OCI-LY1 (cell line): ENCODE measurements around the gene RPA1.

ENCODE experiments used
- H2AFZ ChIP-seq: fragments of 200-600 bp; sonication (generic), shearing (Covaris generic); 2 replicates; pipeline ENCODE4 v1.6.0; 2014; ENCODE audit warnings: antibody characterized with exemption, mild to moderate bottlenecking, low read length
- H3F3A ChIP-seq: fragments of 200-600 bp; sonication (generic), shearing (Covaris generic); 2 replicates; pipeline ENCODE4 v1.6.0; 2014; ENCODE audit warnings: mild to moderate bottlenecking, antibody characterized with exemption, low read length, moderate library complexity; ENCODE audit not compliant: insufficient read depth
- H3K27ac ChIP-seq: fragments of 200-600 bp; sonication (generic); 2 replicates; pipeline ENCODE4 v1.5.1; 2014; ENCODE audit warnings: low read length, mixed run types, mild to moderate bottlenecking, low read depth; ENCODE audit not compliant: poor library complexity, severe bottlenecking
- H3K27me3 ChIP-seq: fragments of 200-600 bp; sonication (generic); 2 replicates; pipeline ENCODE4 v1.6.0; 2014; ENCODE audit warnings: antibody characterized with exemption, mild to moderate bottlenecking, low read length, moderate library complexity; ENCODE audit not compliant: insufficient read depth
- H3K36me3 ChIP-seq: fragments of 200-600 bp; sonication (generic); 2 replicates; pipeline ENCODE4 v1.6.1; 2014; ENCODE audit warnings: mild to moderate bottlenecking, antibody characterized with exemption, low read length, moderate library complexity, mixed read lengths; ENCODE audit not compliant: insufficient read depth
- H3K4me1 ChIP-seq: fragments of 200-600 bp; sonication (generic); 2 replicates; pipeline ENCODE4 v1.5.1; 2014; ENCODE audit warnings: mild to moderate bottlenecking, low read length, moderate library complexity; ENCODE audit not compliant: insufficient read depth, severe bottlenecking
- H3K4me2 ChIP-seq: fragments of 200-600 bp; sonication (generic), shearing (Covaris generic); 2 replicates; pipeline ENCODE4 v1.6.1; 2014; ENCODE audit warnings: low read length
- H3K4me3 ChIP-seq: fragments of 200-600 bp; sonication (generic); 2 replicates; pipeline ENCODE4 v1.5.1; 2014; ENCODE audit warnings: low read length, low read depth, mild to moderate bottlenecking, mixed read lengths; ENCODE audit not compliant: poor library complexity, severe bottlenecking
- H3K79me2 ChIP-seq: fragments of 200-600 bp; shearing (Covaris generic); 2 replicates; pipeline ENCODE4 v1.6.1; 2016; ENCODE audit warnings: mixed run types, low read length, mixed read lengths; ENCODE audit not compliant: insufficient read depth
- H3K9ac ChIP-seq: fragments of 200-600 bp; sonication (generic), shearing (Covaris generic); 2 replicates; pipeline ENCODE4 v1.6.1; 2014; ENCODE audit warnings: mild to moderate bottlenecking, low read length, mixed read lengths
- H3K9me2 ChIP-seq: fragments of 200-600 bp; sonication (generic), shearing (Covaris generic); 2 replicates; pipeline ENCODE4 v1.6.1; 2014; ENCODE audit warnings: low read depth, mild to moderate bottlenecking, low read length, mixed read lengths
- H3K9me3 ChIP-seq: fragments of 200-600 bp; shearing (Covaris generic); 2 replicates; pipeline ENCODE4 v1.6.1; 2014; ENCODE audit warnings: low read length, mixed read lengths
- H4K20me1 ChIP-seq: fragments of 200-600 bp; sonication (generic), shearing (Covaris generic); 2 replicates; pipeline ENCODE4 v1.6.0; 2016; ENCODE audit warnings: mild to moderate bottlenecking, low read length; ENCODE audit not compliant: insufficient read depth
- EZH2 ChIP-seq: fragments of 200-600 bp; sonication (generic), shearing (Covaris generic); IDR thresholded peaks from 2 replicates; pipeline ENCODE4 v1.8.0; 2017; ENCODE audit warnings: borderline replicate concordance, mixed run types, mild to moderate bottlenecking, antibody characterized with exemption, low read length, moderate library complexity, mixed read lengths
- TF ChIP-seq, protein P1 (sequence below): fragments of 200-600 bp; sonication (generic), shearing (Covaris generic); IDR thresholded peaks from 2 replicates; pipeline ENCODE4 v1.5.1; 2017; ENCODE audit warnings: mild to moderate bottlenecking, antibody characterized with exemption, low read length, moderate library complexity, mixed read lengths

RPA1 gene

GRCh38 chr17:1800240-1800639, 29.6 kb upstream of the RPA1 start:
- no peaks in the 10 kb centered on the region for H3K9me3 ChIP-seq
- no peak for TF ChIP-seq EZH2
- TF ChIP-seq, protein P1, sequence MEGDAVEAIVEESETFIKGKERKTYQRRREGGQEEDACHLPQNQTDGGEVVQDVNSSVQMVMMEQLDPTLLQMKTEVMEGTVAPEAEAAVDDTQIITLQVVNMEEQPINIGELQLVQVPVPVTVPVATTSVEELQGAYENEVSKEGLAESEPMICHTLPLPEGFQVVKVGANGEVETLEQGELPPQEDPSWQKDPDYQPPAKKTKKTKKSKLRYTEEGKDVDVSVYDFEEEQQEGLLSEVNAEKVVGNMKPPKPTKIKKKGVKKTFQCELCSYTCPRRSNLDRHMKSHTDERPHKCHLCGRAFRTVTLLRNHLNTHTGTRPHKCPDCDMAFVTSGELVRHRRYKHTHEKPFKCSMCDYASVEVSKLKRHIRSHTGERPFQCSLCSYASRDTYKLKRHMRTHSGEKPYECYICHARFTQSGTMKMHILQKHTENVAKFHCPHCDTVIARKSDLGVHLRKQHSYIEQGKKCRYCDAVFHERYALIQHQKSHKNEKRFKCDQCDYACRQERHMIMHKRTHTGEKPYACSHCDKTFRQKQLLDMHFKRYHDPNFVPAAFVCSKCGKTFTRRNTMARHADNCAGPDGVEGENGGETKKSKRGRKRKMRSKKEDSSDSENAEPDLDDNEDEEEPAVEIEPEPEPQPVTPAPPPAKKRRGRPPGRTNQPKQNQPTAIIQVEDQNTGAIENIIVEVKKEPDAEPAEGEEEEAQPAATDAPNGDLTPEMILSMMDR: no peak

GRCh38 chr17:1800712-1801111, 29.1 kb upstream of the RPA1 start:
- Histone ChIP-seq H3K4me3 (no peak overlapping the region), H3K79me2 (no peaks in the 10 kb centered on the region), H3K36me3 (peaks cover 76% of the 10 kb centered on the region), H3K9ac (no peak overlapping the region), H3K4me2 (no peak overlapping the region), H3K9me3 (no peaks in the 10 kb centered on the region), H3K9me2 (no peaks in the 10 kb centered on the region), H4K20me1 (no peaks in the 10 kb centered on the region), H3F3A (no peaks in the 10 kb centered on the region), H3K27ac (no peak overlapping the region), H3K27me3 (no peaks in the 10 kb centered on the region), H3K4me1 (peaks cover 8% of the 10 kb centered on the region), H2AFZ (no peak overlapping the region)
- no peak for TF ChIP-seq EZH2
- TF ChIP-seq, protein P1: no peak

More at GRCh38 chr17:1800240-1800639, 29.6 kb upstream of the RPA1 start:
- Histone ChIP-seq H3K36me3 (peaks cover 76% of the 10 kb centered on the region), H3K9me2 (no peaks in the 10 kb centered on the region), H3K27ac (no peak overlapping the region), H3F3A (no peaks in the 10 kb centered on the region), H3K4me2 (no peak overlapping the region), H3K4me1 (peaks cover 8% of the 10 kb centered on the region), H3K27me3 (no peaks in the 10 kb centered on the region), H3K79me2 (no peaks in the 10 kb centered on the region), H4K20me1 (no peaks in the 10 kb centered on the region), H3K4me3 (no peak overlapping the region), H2AFZ (no peak overlapping the region), H3K9ac (no peak overlapping the region)

- Histone ChIP-seq H3K4me2 (no peak overlapping the region), H3K27me3 (no peaks in the 10 kb centered on the region), H3K9me2 (no peaks in the 10 kb centered on the region), H3K9ac (no peak overlapping the region), H3F3A (no peaks in the 10 kb centered on the region), H4K20me1 (no peaks in the 10 kb centered on the region), H3K9me3 (no peaks in the 10 kb centered on the region), H3K4me3 (no peak overlapping the region), H2AFZ (no peak overlapping the region), H3K27ac (peak overlapping the region; percentile 39), H3K4me1 (peaks cover 8% of the 10 kb centered on the region), H3K36me3 (peaks cover 67% of the 10 kb centered on the region), H3K79me2 (no peaks in the 10 kb centered on the region)
- TF ChIP-seq, protein P1: no peak
- TF ChIP-seq EZH2: no peak
These were observed 27.4 kb upstream of the RPA1 start for GRCh38 chr17:1802429-1802828.
